ENCODE measurements around the gene OSBPL8.

OSBPL8 gene

GRCh38 chr12:76464631-76465166 lies 94.9 kb downstream of the OSBPL8 start:
- DNase-seq (ENCODE audit: low read depth), result no peak

DNA sequence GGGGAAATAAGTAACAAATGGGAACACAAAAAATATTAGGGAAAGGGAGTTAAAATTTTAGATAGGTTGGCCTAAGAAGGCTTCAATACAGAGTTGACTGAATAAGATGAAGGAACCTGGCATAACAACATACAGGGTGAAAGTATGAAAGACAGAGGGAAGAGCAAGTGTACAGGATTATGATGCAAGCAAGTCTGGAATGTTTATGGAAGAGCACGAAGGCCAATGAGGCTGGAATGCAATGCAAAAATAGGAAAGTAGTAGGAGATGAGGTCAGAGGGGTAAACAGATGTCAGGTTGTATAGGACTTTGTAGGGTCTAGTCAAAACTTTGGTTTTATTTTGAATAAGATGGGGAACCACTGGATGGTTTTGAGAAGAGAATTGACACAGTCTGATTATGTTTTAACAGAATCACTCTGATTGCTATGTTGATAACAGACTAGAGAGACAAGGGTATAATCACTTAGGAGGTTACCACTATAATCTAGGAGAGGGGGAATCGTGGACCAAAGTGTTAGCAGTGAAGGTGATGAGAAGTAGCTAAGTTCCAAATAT lies 96.8 kb downstream of the OSBPL8 start:
- no peak for DNase-seq (ENCODE audit: low read depth)

DNA sequence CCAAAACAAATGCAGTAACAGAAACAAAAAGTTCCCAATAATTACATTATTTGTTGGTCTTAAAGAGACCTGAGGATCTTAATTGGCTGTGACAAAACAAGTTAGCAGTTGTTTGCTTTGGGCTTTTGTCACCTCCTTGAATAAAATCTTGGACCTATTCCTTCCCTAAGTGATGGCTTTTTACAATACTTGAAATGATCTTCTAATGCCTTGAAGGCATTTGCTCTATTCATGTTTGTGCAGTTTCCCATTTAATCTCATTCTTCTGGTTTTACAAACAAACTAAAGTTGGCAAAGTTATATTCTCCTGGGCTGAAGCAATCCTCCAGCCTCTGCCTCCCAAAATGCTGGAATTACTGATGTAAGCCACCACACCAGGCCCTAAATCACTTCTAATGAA lies 98.8 kb downstream of the OSBPL8 start:
- no peak for DNase-seq (ENCODE audit: low read depth)

- no peak for DNase-seq (ENCODE audit: low read depth)
Measured at GRCh38 chr12:76457818-76458217, 101.8 kb downstream of the OSBPL8 start.

DNA sequence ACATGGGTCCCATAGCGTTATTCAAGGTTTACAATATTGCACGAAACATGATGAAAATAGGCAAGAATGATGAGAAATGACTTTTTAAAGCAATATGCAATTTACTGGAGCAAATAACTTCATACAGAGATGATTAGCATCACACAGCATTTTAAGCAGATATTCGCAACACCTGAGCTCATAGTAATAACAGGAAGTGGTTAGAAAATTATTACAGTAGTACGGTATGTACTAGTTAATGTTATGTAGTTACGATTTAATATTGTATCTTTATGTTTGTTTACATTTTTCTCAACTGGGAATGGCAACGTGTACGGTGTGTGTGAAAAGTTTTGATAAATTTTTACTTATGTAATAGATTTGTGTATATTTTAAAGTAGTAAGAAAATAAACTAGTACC lies 102.6 kb downstream of the OSBPL8 start:
- no peak for DNase-seq (ENCODE audit: low read depth)

DNA sequence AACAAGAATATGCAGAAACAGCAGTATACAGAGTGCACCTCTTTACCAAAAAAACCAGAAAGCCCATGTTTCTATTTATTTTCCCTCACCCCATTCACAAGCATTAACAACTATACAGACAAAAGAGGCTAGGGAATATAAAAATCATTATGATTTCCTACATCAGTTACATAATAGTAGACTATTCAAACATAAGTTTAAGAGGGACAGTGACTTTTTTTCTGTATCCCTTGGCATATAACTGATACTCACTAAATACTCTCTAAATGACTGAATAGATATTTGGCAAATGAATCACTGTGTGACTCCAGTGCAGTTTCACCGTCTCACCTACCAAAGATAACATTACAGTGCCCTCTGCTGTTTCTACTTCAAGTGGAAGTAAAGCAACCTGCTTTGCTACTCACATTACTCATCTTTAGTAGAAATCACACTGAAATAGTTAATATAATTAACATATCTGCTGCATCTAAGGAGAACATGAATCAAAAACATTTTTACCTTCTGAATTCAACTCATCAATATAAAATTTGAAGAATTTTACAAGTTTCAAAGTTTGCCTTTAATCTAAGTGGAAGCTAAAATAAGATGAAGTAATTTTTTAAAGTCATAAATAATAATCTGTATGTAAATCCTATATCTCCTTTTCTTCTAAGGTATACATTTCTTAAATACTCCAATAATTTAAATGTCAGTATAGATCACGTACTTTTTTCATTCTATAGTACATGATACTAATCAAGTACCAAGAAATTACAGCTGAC lies 103.8 kb downstream of the OSBPL8 start:
- DNase-seq (ENCODE audit: low read depth), result no peak

DNA sequence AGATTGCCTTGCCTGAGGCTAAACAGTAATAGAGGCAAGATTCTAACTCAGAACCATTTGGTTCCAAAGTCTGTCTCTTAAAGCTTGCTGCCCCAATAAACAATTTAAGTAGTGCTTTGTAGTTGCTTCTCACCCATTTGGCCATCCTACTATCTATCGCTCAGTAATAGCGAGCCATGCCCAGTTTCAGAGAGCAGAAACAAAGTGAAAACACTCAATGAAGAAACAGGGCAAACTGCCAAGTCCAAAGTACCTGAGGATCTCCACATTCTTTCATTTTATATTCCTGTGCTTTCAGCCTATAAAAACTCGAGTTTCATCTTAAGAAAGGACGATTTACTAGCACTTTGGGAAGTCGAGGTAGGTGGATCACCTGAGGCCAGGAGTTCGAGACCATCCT lies 108.0 kb downstream of the OSBPL8 start:
- DNase-seq (ENCODE audit: low read depth), result no peak

- no peak for DNase-seq (ENCODE audit: low read depth)
Measured at GRCh38 chr12:76450690-76451089, 108.9 kb downstream of the OSBPL8 start.

GRCh38 chr12:76449993-76450392 lies 109.6 kb downstream of the OSBPL8 start:
- no peak for DNase-seq (ENCODE audit: low read depth)

DNA sequence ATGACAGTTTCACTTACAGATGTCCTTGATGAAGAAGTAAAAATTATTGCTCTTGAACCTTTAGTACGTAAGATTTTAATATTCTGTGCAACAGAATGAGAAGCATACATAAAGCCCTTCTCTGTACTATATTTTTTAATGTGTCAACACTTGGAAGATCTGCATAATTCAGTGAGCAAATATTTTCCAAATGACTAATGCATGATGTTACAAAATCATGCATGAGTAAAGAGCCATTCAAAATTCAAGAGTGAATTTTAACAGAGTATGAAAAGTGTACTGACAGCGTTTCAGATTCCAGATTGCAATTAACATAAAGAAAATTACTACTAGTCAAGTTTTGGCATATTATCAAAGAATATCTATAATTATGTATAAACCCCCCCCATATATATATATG lies 110.0 kb downstream of the OSBPL8 start:
- DNase-seq (ENCODE audit: low read depth), result no peak

DNA sequence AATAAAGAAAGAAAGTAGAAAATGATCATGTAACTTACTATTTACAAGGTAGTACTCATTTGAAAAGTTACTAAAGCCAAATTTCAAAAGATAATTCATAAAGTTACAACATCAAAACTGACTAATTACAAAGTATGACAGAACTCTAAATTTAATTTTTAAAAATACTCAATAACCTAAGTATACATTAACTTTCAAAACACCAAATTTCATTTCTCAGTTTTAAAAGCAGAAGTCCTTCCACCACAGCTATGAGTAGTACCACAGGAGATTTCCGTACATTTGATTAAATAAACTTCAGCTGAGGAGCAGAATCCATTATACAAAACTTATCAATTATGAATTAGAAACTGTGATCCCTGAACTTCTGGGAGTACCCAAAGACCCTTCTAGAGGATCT lies 110.6 kb downstream of the OSBPL8 start:
- DNase-seq (ENCODE audit: low read depth), result no peak

DNA sequence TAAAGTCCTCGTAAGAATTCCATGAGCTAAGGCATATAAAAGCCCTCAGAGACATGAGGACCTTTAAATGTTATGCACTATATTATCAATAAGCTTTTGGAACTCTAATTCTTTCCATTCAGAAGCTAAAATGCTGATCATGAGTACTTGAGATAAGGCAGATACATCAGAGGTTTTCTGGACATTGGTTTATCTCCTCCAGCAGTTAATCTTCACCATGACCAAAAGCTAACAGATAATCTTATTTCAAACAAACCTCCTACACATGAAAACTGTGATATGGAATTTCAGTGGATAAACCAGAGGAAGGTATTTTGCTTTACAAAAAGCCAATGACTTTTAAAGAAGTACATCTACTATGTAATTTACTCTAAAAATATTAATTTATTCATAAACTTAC lies 113.5 kb downstream of the OSBPL8 start:
- DNase-seq (ENCODE audit: low read depth), result no peak

DNA sequence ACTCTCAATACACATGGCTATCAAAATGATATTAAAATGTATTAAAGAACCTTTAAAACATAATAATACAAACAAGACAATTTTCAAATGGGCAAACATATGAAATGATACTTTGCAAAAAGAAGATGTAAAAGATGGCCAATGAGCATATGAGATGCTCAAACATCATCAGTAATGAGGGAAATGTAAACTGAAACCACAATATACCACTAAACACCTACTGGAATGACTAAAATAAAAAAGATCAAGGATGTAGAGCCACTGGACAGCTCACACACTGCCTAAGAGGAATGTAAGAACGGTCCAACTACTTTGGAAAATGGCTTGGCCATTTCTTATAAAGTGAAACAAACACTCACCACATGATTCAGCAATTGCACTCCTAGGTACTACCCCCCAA lies 114.1 kb downstream of the OSBPL8 start:
- no peak for DNase-seq (ENCODE audit: low read depth)

- DNase-seq (ENCODE audit: low read depth), result no peak
Measured at GRCh38 chr12:76444408-76444984, 115.1 kb downstream of the OSBPL8 start.

GRCh38 chr12:76441016-76441415 lies 118.6 kb downstream of the OSBPL8 start:
- no peak for DNase-seq (ENCODE audit: low read depth)

DNA sequence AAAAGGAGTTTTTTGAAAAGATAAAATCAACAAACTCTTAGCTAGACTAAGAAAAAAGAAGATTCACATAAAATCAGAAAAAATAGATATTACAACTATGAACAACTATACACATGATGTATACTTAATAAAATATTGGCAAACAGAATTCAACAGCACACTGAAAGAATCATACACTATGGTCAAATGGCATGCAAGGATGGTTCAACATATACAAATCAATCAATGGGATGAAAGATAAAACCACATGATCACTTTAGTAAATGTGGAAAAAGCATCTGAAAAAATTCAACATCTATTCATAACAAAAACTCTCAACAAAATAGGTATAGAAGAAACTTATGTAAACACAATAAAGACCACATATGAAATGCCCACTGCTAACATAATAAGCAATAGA lies 126.8 kb downstream of the OSBPL8 start:
- DNase-seq (ENCODE audit: low read depth), result no peak

DNA sequence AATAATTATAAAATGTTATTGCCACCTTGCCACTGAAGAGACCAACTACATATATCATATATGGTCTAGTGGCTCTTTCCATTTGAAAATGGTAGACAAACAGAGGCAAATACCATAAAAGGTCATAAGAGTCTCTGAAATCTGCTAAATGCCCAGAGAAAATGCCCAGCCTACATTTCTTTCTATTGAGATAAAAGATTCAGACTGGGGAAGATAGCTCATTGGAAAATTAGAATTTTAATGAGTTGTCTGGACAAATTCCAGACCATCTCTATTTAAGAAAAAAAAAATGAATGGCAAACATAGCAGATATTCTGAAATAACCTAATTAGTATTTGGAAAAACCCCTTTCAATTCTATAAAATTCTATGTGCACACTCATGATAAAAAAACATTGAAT lies 131.5 kb downstream of the OSBPL8 start:
- DNase-seq (ENCODE audit: low read depth), result no peak

GRCh38 chr12:76426160-76426559 lies 133.4 kb downstream of the OSBPL8 start:
- no peak for DNase-seq (ENCODE audit: low read depth)

GRCh38 chr12:76424941-76425340 lies 134.6 kb downstream of the OSBPL8 start:
- no peak for DNase-seq (ENCODE audit: low read depth)

DNA sequence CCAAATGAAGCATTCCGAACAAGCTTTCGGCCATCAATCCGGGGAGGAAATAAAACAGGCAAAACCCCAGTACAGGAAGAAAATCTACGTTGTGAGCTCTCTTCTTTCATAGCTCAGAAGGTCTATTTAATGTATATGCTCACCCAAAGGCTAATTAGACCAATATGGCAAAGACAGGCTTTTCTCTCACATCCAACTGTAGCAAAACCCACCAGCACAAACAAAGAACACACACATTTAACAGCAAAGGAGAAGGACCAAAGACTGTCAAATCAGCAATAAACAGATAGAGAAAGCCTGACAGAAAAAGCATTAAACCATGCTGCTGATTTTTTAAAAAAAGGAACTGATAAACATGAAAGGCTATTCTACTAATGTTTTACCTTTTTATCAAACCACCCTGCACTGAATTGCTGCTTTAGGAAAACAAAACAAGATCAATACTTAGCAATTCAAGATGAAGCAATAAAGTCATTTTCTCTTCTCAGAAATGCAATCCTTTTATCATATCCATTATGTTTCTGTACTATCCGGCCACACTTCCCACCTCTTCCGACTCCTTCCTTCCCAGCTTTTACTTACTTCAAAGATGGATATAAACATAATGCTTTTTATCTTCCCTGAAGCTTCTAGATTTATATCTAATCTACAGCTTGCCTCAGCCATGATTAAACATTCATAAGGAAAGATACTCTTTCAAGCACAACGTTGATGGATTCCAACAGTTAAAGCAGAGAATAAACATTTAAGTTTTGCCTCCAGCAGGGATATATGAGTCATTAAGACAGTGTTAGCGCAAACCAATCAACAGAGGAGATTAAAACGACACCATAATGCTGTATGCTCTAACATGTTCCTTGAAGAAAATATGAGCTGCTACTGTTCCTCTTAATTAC lies 136.8 kb downstream of the OSBPL8 start:
- DNase-seq (ENCODE audit: low read depth), result no peak

DNA sequence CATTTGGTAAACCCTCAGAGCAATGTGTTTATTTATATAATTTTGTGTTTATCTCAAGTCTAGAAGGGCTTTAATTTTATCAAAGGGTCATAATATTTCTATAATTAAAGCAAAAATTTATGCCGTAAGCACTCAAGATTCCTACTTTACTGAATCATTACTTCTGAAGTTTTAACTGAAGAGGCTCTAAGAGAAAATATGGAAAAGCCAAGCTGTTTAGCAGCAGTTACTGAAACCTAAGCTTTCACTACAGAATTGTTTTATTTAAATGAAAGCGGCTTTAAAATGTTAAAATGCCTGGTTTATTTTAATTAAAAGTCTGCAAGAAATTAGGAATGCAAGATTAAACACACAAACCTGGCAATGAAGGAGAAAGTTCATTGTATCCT lies 137.4 kb downstream of the OSBPL8 start:
- DNase-seq (ENCODE audit: low read depth), result no peak

DNA sequence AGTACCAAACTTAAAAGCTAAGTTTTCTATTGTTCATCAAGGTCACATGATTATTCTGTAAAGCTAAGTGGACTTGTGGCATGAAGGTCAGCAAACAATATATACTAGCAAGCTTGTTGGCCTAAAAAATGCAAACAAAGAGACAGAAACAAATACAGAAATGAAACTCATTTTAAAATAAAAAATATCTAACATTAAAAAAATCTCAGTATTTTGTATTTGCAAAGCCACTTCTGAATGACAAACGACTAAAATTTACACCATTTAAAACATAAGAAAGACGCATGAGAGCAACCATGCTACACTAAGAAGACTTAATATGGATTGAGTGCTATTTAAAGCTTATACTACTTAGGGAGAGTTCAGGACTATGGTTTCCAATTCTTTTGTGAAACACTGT lies 138.5 kb downstream of the OSBPL8 start:
- no peak for DNase-seq (ENCODE audit: low read depth)

- no peak for DNase-seq (ENCODE audit: low read depth)
Measured at GRCh38 chr12:76420222-76420621, 139.3 kb downstream of the OSBPL8 start.

Data from activated T-helper 9 cell treated with anti-CD3 and anti-CD28 coated beads, Interleukin-2, amount 50 U/mL, for 16 hours (primary cell).